GM12891 (cell line): ENCODE data around the gene MUC12.

Experiments used
- POLR2A ChIP-seq: IDR thresholded peaks from 2 replicates; pipeline ENCODE4 v1.6.1; 2011; ENCODE audit warnings: low read depth, low read length, control low read depth
- POLR2AphosphoS5 ChIP-seq: IDR thresholded peaks from 2 replicates; pipeline ENCODE4 v1.6.1; 2011; ENCODE audit warnings: low read depth, low read length, control low read depth
- SPI1 ChIP-seq: IDR thresholded peaks from 2 replicates; pipeline ENCODE4 v1.6.1; 2011; ENCODE audit warnings: low read depth, low read length, control low read depth
- TAF1 ChIP-seq: IDR thresholded peaks from 2 replicates; pipeline ENCODE4 v1.6.1; 2011; ENCODE audit warnings: low read depth, low read length, control low read depth

DNA sequence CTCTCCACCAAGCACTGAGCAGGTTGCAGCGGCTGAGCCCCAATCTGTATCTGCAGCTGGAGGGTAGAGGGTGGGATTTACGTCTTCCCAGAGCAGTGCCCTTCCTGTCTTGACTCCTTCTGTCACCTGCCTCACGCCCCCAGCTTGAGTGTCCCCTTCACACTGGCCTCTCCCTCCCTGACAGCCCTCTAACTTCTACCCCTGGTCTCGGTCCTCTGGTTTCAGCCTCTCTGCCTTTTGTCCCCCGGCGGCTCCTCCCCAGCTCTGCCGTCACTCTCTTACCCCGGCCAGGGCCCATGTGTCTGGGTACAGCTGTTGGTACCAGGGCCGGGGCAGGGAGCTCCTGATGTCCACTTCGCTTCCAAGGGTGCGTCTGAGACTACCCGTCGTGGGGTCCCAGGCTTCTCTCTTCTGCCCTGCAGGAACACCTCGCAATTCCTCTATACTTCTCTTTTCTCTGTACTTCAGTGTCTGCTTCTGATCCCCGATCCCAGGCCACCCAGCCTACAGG, 19.4 kb upstream of the MUC12 start:
- TF ChIP-seq POLR2A: no peak
- no peak for TF ChIP-seq POLR2AphosphoS5
- TF ChIP-seq SPI1: no peak
- TF ChIP-seq TAF1: no peak
